Measurements from ENCODE around the gene CAPN5.

GRCh38 chr11:77085652-77086051, 18.9 kb downstream of the CAPN5 start:
- TF ChIP-seq, protein P1, sequence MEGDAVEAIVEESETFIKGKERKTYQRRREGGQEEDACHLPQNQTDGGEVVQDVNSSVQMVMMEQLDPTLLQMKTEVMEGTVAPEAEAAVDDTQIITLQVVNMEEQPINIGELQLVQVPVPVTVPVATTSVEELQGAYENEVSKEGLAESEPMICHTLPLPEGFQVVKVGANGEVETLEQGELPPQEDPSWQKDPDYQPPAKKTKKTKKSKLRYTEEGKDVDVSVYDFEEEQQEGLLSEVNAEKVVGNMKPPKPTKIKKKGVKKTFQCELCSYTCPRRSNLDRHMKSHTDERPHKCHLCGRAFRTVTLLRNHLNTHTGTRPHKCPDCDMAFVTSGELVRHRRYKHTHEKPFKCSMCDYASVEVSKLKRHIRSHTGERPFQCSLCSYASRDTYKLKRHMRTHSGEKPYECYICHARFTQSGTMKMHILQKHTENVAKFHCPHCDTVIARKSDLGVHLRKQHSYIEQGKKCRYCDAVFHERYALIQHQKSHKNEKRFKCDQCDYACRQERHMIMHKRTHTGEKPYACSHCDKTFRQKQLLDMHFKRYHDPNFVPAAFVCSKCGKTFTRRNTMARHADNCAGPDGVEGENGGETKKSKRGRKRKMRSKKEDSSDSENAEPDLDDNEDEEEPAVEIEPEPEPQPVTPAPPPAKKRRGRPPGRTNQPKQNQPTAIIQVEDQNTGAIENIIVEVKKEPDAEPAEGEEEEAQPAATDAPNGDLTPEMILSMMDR (IDR thresholded peaks at IDR 0.05) = no peak
- no peak for TF ChIP-seq TCF7L2 (IDR thresholded peaks at IDR 0.05; ENCODE audit: low read depth, low read length)
- TF ChIP-seq POLR2AphosphoS5 (IDR thresholded peaks at IDR 0.05; ENCODE audit: low read depth, low read length) = no peak
